H1 (cell line): Measurements from ENCODE around the gene SDSL.

Experiments
- BRCA1 ChIP-seq: IDR thresholded peaks from 2 replicates; pipeline ENCODE4 v1.6.1; 2012; ENCODE audit warnings: low read depth, low read length, improper control_type of control experiment
- CTCF ChIP-seq, 3 experiments: IDR thresholded peaks; 1 replicate in 2 of 3; 2 replicates in 1 of 3; pipeline versions ENCODE4 v1.5.1 to v1.6.1; 2011; ENCODE audit warnings: low read length in 3 of 3, mild to moderate bottlenecking in 3 of 3, inconsistent platforms in 2 of 3, low read depth in 1 of 3, moderate library complexity in 1 of 3; ENCODE audit not compliant: insufficient read depth in 1 of 3; ENCODE audit errors: control extremely low read depth in 1 of 3
- EP300 ChIP-seq, 2 experiments: IDR thresholded peaks; 1 replicate in 1 of 2; 2 replicates in 1 of 2; pipeline ENCODE4 v1.6.1; 2011 to 2012; ENCODE audit warnings: low read depth in 2 of 2, low read length in 2 of 2, mild to moderate bottlenecking in 2 of 2, borderline replicate concordance in 1 of 2, inconsistent platforms in 1 of 2, moderate library complexity in 1 of 2
- GTF2F1 ChIP-seq: IDR thresholded peaks from 2 replicates; pipeline ENCODE4 v1.6.1; 2012; ENCODE audit warnings: low read depth, low read length, improper control_type of control experiment, borderline replicate concordance
- MAX ChIP-seq: IDR thresholded peaks from 2 replicates; pipeline ENCODE4 v1.6.1; 2012; ENCODE audit warnings: inconsistent platforms
- PHF8 ChIP-seq: fragments of 200-600 bp; sonication (generic); conservative IDR thresholded peaks from 2 replicates; pipeline ENCODE4 v1.7.1; 2012; ENCODE audit warnings: low read depth, mild to moderate bottlenecking, inconsistent platforms, low read length, moderate library complexity
- RFX5 ChIP-seq: IDR thresholded peaks from 2 replicates; pipeline ENCODE4 v1.6.1; 2011; ENCODE audit warnings: low read depth, low read length, improper control_type of control experiment, borderline replicate concordance
- YY1 ChIP-seq: IDR thresholded peaks from 2 replicates; pipeline ENCODE4 v1.6.1; 2011; ENCODE audit warnings: low read depth, mild to moderate bottlenecking, low read length

- TF ChIP-seq YY1 (no peak), CTCF (IDR thresholded peaks at IDR 0.05; ENCODE audit: control extremely low read depth in 1 of 3, insufficient read depth in 1 of 3, low read depth in 1 of 3, low read length in 3 of 3) (no peak), BRCA1 (no peak), MAX (no peak), EP300 (IDR thresholded peaks at IDR 0.05; ENCODE audit: borderline replicate concordance in 1 of 2, low read depth in 2 of 2, low read length in 2 of 2) (no peak), RFX5 (no peak), PHF8 (no peak), GTF2F1 (no peak)
Measured at GRCh38 chr12:113373440-113373839, 48.7 kb upstream of the SDSL start.
